ENCODE measurements around the gene GAPVD1.
"Not testable (repeated sequence)": the region's sequence is repeated elsewhere in the genome, so short reads cannot be mapped to it uniquely, and the experiment has no call there.

GAPVD1 gene

GRCh38 chr9:125302241-125302640, 40.6 kb downstream of the GAPVD1 start:
- DNase-seq (ENCODE audit: low read depth in 1 of 2, low spot score in 1 of 2): no peak
- Histone ChIP-seq H3K27me3 (ENCODE audit: insufficient read depth, poor library complexity, severe bottlenecking) (no peaks in the 10 kb centered on the region), H3K27ac (replicated peaks) (no peak overlapping the region), H3K4me3 (replicated peaks; ENCODE audit: insufficient read depth, low read length) (no peak overlapping the region)
- no peak for TF ChIP-seq CTCF (IDR thresholded peaks at IDR 0.05; ENCODE audit: insufficient read depth, low read length)
- no peak for TF ChIP-seq GABPA (IDR thresholded peaks at IDR 0.05; ENCODE audit: low read depth)
- TF ChIP-seq SPI1 (IDR thresholded peaks at IDR 0.05; ENCODE audit: borderline replicate concordance, low read depth): no peak
- TF ChIP-seq, protein P1, sequence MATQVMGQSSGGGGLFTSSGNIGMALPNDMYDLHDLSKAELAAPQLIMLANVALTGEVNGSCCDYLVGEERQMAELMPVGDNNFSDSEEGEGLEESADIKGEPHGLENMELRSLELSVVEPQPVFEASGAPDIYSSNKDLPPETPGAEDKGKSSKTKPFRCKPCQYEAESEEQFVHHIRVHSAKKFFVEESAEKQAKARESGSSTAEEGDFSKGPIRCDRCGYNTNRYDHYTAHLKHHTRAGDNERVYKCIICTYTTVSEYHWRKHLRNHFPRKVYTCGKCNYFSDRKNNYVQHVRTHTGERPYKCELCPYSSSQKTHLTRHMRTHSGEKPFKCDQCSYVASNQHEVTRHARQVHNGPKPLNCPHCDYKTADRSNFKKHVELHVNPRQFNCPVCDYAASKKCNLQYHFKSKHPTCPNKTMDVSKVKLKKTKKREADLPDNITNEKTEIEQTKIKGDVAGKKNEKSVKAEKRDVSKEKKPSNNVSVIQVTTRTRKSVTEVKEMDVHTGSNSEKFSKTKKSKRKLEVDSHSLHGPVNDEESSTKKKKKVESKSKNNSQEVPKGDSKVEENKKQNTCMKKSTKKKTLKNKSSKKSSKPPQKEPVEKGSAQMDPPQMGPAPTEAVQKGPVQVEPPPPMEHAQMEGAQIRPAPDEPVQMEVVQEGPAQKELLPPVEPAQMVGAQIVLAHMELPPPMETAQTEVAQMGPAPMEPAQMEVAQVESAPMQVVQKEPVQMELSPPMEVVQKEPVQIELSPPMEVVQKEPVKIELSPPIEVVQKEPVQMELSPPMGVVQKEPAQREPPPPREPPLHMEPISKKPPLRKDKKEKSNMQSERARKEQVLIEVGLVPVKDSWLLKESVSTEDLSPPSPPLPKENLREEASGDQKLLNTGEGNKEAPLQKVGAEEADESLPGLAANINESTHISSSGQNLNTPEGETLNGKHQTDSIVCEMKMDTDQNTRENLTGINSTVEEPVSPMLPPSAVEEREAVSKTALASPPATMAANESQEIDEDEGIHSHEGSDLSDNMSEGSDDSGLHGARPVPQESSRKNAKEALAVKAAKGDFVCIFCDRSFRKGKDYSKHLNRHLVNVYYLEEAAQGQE (IDR thresholded peaks at IDR 0.05; ENCODE audit: insufficient replicate concordance, low read depth): no peak
- TF ChIP-seq POLR2AphosphoS5 (IDR thresholded peaks at IDR 0.05; ENCODE audit: low read depth): no peak

- Histone ChIP-seq H3K27ac (replicated peaks) (no peak overlapping the region), H3K27me3 (ENCODE audit: insufficient read depth, poor library complexity, severe bottlenecking) (no peaks in the 10 kb centered on the region), H3K4me3 (replicated peaks; ENCODE audit: insufficient read depth, low read length) (no peak overlapping the region)
- DNase-seq (ENCODE audit: low read depth in 1 of 2, low spot score in 1 of 2): no peak
- TF ChIP-seq SPI1 (IDR thresholded peaks at IDR 0.05; ENCODE audit: borderline replicate concordance, low read depth) (no peak), POLR2AphosphoS5 (IDR thresholded peaks at IDR 0.05; ENCODE audit: low read depth) (no peak), GABPA (IDR thresholded peaks at IDR 0.05; ENCODE audit: low read depth) (no peak), CTCF (IDR thresholded peaks at IDR 0.05; ENCODE audit: insufficient read depth, low read length) (no peak)
- TF ChIP-seq, protein P1 (IDR thresholded peaks at IDR 0.05; ENCODE audit: insufficient replicate concordance, low read depth): no peak
Observed at GRCh38 chr9:125304273-125304672, 42.6 kb downstream of the GAPVD1 start.

GRCh38 chr9:125312411-125312810, 50.8 kb downstream of the GAPVD1 start:
- no peak overlapping the region for H3K27ac ChIP-seq (replicated peaks)
- H3K27me3 ChIP-seq (ENCODE audit: insufficient read depth, poor library complexity, severe bottlenecking): no peaks in the 10 kb centered on the region
- DNase-seq (ENCODE audit: low read depth in 1 of 2, low spot score in 1 of 2): no peak
- TF ChIP-seq GABPA (IDR thresholded peaks at IDR 0.05; ENCODE audit: low read depth) (no peak), POLR2AphosphoS5 (IDR thresholded peaks at IDR 0.05; ENCODE audit: low read depth) (no peak), SPI1 (IDR thresholded peaks at IDR 0.05; ENCODE audit: borderline replicate concordance, low read depth) (no peak), CTCF (IDR thresholded peaks at IDR 0.05; ENCODE audit: insufficient read depth, low read length) (no peak)
- TF ChIP-seq, protein P1 (IDR thresholded peaks at IDR 0.05; ENCODE audit: insufficient replicate concordance, low read depth): no peak
- H3K4me3 ChIP-seq (replicated peaks; ENCODE audit: insufficient read depth, low read length): no peak overlapping the region

- not testable (repeated sequence) for H3K4me3 ChIP-seq (replicated peaks; ENCODE audit: insufficient read depth, low read length); H3K27ac ChIP-seq (replicated peaks); H3K27me3 ChIP-seq (ENCODE audit: insufficient read depth, poor library complexity, severe bottlenecking); DNase-seq (ENCODE audit: low read depth in 1 of 2, low spot score in 1 of 2)
Observed at GRCh38 chr9:125316359-125316758, 54.7 kb downstream of the GAPVD1 start.
